Putamen (tissue), 1 donor: ENCODE measurements around the gene CREM.

ENCODE experiments used
- DNase-seq: peaks from one replicate; pipeline ENCODE4 v3.0.0-alpha.2; 2016; ENCODE audit warnings: low spot score

Gene CREM

DNA sequence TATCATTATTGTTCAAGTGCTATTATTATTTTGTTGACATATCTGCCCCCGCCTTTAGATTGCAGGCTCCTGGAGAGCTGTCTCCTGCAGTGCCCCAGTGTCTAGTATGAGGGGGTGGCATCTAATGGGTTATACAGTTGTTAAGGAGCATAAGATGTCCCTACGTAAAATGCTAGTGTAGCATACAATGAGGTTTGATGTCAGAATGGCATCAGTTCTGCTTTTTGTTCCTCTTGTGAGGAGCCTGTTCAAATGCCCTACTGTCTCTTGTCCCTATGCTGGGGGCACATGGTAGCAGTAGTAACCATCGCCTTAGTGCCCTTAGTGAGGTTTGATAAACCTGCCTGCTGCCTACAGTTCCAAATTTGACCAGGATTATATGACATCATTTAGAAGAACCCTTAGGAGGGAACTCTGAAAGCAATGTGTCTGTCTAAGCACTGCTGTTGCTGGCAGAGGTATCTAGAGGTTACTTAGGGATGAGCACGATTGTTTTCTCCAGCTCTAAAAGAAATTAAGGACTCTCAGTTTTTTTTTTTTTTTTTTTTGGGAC, 9.7 kb downstream of the CREM start:
- no peak for DNase-seq

DNA sequence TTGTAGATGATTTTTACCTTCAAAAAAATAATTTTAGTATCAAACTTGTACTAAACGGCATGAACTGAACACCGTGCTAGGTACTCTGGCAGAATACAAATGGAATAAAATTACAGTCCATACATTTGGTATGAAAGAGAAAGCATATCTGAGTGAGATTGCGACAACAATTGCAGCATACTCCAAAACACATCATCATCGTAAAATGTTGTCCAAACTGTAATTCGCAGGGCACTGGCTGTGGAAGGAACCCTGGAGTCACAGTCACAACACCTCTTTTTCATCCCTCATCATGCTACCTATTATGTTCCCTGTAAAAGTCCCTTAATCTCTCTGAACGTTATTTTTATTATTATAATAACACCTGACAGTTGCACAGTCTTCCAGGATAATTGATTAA, 13.5 kb downstream of the CREM start:
- DNase-seq = no peak

DNA sequence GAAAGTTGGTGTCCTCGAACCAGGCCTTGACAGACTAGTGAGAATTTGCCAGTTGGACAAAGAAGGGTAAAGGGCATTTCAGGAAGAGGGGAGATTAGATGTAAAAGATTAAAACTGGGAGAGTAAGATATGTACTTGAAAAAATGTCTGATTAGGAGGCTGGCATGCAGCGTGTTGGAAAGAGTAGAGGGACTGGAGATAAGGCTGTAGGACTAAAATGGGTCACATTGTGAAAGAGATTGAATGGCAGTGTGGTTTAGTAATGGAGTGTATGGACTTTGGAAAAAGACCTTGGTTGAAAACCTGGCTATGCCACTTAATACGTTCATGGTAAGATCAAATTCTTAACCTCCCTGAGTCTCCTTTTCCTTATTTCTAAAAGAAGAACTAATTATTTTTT, 14.1 kb downstream of the CREM start:
- DNase-seq = no peak

DNA sequence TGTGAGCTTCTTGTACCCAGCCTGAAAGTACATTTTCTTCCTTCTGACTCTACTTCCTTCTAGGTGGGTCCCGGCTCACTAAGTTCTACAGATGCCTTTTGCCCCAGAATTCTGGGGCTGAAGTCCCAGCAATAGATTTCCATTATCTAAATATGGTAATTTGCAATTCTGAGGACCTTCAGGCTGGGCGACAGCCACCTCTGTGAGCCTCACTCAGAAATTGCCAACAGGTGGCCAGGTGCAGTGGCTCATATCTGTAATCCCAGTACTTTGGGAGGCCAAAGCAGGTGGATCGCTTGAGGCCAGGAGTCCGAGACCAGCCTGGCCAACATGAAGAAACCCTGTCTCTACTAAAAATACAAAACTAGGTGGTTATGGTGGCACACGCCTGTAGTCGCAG, 23.7 kb downstream of the CREM start:
- DNase-seq = no peak

DNA sequence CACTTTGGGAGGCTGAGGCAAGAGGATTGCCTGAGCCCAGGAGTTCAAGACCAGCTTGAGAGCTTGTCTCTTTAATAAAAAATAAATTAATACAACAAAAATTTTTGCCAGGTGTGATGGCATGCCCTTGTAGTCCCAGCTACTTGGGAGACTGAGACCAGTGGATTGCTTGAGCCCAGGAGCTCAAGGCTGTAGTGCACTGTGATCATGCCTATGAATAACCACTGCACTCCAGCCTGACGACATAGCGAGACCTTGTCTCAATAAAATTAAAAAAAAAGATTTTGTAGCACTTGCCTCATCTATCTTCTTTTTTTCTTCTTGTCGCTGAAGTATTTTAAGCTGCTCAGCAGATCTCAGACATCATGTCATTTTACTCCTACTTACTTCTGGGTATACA, 26.3 kb downstream of the CREM start:
- peak; percentile 23 for DNase-seq

DNA sequence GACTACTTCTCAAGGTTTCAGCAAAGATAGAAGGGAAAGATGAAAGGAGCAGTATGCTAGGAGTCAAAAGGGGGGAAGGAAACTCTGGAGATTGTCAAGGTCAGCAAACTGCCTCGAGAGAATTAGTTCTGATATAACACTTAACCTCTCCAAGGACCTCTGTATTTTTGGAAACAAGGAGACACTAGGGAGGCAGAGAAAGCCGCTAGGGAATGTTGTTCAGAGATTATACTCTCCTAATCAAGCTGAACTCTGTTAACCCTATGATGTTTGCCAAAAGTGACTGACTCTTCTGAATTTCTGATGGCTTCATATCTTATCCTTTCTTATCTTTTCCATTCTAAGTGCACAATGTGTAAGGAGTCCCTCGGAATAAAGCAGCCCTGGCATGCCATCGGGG, 27.1 kb downstream of the CREM start:
- no peak for DNase-seq

DNA sequence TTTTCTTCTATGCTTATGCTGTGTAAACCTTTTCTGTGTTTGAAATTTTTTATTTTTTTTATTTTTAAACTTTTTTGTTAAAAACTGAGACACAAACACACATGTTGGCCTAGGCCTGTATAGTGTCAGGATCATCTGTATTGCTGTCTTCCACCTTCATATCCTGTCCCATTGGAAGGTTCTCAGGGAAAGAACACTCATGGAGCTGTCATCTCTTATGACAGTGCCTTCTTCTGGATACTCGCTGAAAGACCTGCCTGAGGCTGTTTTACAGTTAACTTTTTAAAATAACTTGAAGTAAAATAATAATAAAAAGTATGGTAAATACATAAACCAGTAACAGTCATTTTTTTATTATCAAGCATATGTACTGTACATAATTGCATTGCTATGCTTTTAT, 34.1 kb downstream of the CREM start:
- no peak for DNase-seq

DNA sequence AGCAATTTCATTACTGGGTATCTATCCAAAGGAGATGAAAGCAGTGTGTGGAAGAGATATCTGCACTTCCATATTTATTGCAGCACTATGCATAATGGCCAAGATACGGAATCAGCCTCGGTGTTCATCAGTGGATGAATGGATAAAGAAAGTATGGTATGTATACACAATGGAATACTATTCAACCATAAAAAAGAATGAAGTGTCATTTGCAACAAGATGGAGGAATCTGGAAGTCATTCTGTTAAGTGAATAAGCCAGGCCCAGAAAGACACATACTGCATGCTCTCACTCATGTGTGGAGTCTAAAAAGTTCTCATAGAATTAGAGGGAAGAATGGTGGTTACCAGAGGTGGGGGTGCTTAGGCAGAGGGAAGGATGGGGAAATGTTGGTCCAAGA, 35.3 kb downstream of the CREM start:
- DNase-seq = no peak

DNA sequence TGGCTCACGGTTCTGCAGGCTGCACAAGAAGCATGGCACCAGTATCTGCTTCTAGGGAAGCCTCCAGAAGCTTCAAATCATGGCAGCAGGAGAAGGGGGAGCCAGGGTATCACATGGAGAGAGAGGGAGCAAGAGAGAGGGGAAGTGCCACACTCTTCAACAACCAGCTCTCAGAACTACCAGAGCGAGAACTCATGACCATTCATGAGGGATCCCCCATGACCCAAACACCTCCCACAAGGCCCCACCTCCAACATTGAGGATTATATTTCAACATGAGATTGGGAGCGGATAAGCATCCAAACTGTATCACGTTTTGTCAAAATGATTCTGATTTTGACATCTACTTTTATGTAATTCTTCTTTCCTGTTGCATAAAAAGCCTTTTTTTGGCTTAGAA, 38.5 kb downstream of the CREM start:
- no peak for DNase-seq

DNA sequence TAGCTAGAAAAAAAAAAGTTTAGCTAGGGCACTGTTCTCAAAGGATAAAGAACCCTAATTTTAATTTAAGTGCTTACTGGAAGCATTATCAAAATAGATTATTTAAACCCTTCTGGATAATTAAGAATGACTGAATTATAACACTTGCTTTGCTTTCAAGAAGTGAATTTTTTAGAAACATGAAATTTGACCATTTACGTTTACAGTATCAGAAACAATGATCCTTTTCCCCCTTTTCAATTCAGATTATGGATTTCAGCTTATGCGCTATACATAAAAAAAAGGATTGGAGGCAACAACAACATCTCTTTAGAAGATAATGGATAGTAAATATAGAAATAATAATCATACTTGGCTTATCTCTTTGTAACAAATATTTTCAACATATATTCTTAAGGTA, 39.2 kb downstream of the CREM start:
- no peak for DNase-seq

DNA sequence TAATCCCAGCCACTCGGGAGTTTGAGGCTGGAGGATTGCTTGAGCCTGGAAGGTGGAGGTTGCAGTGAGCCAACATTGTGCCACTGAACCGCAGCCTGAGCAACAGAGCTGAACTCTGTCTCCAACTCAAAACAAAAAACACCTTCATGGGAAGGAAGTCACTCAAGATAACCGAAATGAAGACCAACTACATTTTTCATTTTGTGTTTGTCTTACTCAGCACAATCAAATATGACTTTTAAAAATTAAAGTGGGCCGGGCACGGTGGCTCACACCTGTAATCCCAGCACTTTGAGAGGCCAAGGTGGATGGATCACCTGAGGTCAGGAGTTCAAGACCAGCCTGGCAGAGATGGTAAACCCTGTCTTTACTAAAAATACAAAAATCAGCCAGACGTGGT, 40.0 kb downstream of the CREM start:
- DNase-seq = no peak

DNA sequence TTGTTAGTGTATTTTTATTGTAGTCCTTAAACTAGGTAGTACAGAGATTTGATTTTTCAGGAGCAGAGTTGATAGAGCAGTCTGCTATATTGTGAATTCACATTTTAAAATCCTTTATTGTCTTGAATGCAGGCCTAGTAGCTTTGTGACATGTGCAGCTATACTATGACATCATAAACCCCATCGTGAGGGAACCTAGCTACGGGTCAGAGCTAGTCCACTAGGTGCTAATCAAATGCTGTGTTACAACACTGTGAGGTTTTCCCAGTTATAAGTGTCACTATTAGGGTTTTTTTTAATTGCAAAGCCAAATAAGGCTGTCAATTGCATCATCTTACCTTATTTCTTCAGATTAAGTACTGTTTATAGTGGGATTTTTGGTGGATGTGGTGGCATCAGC, 40.7 kb downstream of the CREM start:
- DNase-seq = no peak

DNA sequence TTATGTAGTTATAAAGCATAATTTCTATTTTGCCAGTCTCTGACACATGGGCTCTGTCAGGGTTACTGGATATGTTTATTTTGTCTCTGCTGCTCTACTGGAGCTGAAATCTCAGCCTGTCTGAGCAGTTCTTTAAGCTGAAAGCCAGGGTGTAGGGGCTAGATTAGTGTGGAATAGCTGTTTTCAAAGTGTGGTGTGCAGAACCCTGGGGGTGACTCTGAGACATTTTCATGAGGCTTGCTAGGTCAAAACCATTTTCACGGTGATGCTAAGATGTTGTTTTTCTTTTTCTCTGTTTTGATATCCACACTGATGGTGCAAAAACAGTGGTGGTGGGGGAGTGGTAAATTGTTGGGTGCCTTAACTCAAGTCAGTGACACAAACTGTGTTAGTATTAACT, 45.5 kb downstream of the CREM start:
- DNase-seq = no peak

DNA sequence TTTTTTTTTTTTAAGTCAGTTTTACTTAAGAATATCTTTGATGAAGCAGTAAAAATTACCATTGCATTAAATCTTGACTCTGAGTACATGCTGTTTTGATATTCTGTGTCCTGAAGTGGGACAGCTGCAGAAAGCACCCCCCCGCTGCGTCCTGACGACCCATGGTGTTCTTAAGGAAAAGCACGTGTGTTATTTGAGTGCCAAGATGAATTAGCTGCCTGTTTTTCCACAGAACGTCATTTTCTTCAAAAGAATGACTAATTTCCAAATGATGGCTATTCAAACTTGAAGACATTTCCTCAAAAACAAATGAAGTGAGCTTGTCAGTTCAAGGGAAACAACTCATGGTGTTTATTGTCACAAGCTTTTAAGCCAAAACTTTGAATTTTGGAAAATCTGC, 45.9 kb downstream of the CREM start:
- DNase-seq = no peak

DNA sequence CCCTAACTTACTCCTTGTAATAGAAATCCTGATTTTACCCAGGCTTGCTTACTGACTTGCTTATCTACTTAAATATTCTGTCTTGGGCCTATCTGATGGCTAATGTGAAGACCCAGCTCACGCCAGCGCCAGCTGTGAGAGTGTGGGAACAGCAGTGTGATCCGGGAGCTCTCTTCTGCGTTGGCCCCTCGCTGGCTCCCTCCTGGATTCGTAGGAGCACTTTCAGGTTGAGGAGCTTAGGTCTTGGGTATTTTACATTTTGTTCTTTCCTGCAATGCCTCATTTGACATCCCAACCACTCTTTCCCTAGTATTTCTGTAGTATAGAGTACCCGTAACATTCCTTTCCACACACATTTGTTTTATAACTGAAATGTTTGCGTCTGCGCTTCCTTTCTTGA, 51.7 kb downstream of the CREM start:
- DNase-seq = no peak

DNA sequence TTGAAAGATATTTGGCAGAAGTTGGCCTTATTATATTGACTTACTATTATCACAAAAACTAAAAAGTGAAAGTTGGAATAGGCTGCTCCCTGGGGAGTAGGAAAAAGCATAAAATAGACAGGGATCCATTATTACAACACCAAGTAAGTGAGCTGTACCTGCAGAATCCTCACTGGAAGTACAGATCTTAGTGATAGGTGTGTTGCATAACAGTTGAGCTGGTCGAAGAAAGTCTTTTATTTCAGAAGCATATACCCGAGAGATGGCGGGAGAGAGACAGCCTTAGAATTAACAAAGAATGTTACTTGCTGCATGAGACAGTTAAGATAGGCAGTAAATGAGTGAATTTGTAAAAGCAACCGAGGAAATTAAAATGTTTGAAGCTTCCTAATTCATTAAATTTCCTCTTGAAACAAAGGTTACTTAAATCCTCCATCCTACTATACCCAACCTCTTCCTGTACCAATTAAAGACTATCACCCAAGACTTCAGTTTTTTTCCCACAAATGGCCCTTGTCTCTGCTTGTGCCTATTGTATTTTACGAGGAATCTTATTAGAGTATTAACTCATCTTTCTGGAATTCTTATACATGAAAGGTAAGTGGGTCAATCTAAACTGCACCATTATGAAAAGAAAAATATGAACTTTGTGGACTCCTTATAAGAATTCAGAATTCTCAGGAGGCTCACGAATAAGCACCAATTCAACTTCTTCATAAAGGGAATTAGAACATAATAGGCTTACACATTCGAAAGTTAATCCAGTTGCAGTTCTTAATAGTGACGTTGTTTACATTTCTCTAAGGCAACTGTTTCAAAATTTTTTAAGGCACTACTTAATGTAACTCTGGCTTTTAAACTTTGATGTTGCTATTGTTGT, 56.2 kb downstream of the CREM start:
- DNase-seq = peak; percentile 12

DNA sequence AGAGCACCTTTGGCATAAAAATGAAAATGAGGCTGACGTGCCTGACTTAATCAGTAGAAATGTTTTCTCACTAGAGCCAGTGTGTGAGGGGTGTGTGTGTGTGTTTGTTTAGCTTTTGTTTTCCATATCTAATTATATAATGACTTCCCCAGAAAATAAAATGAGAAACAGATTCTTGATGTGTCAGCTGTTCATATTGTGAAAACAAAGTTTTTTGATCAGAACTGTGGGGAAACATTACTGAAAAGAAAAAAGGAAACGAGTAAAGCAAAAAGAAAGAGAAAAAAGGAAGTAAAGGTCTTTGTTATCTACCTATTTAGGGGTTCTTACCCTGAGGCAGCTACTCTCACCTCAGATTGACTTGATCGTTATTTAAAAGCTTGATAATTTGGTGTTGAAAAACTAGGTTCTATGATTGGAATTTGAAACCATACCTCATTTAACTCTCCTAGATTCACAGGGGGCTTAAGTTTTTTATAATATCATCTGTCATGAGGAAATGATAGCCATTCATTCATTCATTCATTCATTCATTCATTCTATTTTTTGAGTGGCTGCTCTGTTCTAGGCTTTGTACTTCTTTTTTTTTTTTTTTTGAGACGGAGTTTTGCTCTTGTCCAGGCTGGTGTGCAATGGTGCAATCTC, 58.0 kb downstream of the CREM start:
- DNase-seq = no peak

DNA sequence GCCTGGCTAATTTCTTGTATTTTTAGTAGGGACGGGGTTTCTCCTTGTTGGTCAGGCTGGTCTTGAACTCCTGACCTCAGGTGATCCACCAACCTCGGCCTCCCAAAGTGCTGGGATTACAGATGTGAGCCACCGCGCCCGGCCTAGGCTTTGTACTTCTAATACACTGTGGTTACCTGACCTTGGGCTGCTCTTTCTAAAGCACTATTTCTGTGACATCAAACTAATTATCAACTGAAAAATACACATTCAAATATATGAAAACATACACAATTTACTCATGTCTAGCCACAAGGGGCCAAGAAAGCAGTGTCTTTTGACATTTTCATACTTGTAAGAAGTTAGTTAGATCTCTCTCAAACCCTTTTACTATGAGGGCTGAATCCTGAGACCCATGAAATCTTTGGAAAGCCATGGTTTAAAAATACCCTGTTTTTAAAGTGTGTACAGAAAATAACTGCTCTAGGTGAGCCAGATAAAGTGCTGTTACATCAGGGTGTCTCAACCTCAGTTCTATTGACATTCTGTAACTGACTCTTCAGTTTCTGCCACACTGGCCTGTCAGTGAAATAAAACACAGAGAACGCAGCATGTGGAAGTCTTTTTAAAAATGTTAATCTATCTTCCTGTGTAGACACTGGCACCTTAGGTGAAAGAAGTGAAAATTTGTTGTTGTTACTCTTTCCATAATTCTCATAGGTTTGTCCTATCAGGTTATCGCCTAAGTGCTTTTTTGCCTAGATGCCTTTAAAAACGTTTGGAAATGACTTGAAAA, 58.8 kb downstream of the CREM start:
- no peak for DNase-seq

DNA sequence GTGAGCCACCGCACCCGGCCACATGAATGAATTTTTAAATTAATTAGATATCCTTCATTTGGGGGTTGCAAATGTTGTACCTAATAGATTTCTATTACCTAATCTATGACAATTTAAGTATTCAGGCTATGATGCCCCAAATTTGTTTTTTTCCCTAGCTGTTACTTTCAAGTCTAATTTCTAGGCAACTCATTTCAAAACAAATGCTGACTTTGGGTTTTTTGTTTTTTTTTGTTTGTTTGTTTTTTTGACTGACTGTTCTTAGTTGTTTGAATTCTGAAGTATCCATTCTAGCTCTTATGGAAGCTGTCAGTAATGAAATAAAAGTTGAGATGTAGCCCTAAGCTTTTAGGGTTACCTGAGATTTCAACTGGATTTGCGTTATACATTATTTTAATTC, 62.3 kb downstream of the CREM start:
- no peak for DNase-seq

DNA sequence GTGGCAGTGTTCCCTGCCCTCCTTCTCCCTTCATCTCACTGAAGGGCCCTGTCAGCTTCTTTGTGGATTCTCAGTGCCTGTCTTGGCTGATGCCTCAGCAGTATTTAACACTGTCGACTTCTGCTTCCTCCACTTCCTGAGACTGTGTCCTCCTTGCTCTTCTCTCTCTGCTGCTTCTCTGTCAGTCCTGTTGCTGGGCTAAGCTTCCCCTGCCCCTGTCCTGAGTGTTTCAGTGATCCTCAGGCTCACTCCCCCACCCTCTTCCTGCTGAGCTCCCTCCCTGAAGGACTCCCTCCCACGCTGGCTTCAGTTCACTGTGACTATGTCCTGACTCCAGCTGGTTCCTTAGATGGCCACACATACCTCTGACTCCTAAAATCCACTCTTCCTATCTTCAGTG, 64.9 kb downstream of the CREM start:
- DNase-seq = no peak

DNA sequence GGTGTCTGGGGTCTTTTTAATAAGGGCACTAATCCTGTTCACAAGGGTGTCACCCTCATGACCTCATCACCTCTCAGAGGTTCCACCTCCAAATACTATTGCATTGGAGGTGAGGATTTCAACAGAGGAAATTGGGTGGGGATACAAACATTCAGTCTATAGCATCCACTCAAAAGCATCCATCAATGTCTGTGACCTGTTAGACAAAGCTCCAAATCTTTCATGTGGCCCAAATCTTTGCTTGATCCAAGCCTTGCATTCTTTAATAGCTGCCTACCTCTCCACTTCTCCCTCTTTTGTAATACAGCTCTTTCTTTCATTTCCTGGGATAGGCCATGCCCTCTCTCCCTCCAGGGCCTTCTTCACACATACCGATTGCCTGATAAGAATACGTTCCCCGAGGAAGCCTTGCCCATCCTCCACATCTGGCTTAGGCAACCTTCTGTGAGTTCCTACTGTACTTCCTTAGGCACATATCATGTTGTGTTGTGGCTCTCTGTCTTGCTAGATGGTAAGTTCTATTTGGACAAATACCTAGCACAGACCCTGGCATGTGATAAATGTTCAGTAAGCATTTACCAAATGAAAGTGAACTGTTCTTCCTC, 66.1 kb downstream of the CREM start:
- no peak for DNase-seq

DNA sequence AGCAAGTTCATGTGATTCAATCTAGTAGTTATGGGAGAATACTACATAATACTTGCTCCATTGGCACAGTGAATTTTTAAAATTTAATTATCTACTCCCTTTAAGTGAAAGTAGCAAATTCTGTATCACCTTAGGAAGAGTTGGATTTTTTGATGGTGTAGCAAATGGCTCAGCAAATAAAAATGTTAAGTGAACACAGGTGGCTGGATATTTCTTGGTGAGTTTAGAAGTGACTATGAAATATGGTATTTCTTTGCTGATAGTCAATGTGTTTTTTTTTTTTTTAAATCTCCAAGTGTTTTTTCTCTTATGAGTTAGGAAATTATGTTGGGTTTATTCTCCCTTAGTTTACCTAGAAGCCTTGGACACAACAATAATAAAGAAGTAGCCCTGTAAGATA, 67.8 kb downstream of the CREM start:
- DNase-seq = no peak
